HG02981 (cell line): ENCODE measurements around the gene MCC.

Source experiments
- ATAC-seq: cut with Tn5 transposase; IDR thresholded peaks from one replicate; pipeline ENCODE4 v1.9.1; 2021; ENCODE audit warnings: mild to moderate bottlenecking, moderate library complexity; ENCODE audit not compliant: unreplicated experiment

Gene MCC

GRCh38 chr5:113064806-113065205 is 423.4 kb downstream of the MCC start:
- ATAC-seq = no peak

DNA sequence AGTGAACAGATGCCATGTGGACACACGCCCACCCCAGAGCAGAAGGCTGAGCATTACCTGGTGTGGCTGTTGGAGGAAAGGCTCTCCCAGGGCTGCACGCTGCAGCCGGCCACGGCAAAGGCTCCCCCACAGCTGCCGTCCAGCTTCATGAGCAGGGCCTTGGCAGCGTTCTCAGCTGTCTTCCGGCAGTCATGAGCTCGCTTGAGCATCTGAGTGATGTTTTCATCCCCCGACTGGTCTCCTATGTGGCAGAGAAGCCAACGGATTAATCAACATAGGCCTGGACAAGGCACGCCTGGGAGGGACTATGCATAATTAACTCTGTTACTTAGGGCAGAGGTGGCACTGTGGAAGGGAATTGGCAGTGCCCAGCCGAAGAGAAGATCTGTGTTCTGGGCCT is 424.3 kb downstream of the MCC start:
- ATAC-seq = no peak

GRCh38 chr5:113062869-113063508 is 425.3 kb downstream of the MCC start:
- no peak for ATAC-seq

GRCh38 chr5:113061846-113062780 is 426.1 kb downstream of the MCC start:
- ATAC-seq = no peak

DNA sequence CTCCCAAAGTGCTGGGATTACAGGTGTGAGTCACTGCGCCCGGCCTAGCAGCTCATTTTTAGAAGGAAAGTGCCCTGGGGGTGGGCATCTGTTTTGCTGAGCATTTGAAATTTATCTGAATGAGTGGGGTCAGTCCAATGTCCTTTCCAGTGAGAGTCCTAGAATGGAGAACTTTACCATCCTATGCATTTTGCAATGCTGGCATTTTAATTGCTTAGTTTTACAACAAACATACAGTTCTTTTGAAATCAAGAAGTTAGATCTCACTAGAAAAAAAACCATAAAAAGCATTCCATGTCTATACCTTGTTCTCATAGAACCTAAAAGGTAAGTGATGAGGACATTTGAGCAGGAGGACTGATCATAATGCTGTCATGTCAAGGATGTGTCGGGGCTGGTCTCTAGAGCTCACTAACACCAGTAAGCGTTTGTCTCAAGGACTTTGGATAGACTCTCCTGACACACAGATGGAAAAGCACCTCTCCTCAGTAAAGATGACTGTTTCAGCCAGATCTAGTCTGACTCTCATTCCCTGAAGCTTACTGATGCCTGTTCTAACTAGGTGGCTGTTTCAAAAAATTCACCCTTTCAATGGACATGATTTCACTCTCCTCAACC is 427.7 kb downstream of the MCC start:
- ATAC-seq = no peak

DNA sequence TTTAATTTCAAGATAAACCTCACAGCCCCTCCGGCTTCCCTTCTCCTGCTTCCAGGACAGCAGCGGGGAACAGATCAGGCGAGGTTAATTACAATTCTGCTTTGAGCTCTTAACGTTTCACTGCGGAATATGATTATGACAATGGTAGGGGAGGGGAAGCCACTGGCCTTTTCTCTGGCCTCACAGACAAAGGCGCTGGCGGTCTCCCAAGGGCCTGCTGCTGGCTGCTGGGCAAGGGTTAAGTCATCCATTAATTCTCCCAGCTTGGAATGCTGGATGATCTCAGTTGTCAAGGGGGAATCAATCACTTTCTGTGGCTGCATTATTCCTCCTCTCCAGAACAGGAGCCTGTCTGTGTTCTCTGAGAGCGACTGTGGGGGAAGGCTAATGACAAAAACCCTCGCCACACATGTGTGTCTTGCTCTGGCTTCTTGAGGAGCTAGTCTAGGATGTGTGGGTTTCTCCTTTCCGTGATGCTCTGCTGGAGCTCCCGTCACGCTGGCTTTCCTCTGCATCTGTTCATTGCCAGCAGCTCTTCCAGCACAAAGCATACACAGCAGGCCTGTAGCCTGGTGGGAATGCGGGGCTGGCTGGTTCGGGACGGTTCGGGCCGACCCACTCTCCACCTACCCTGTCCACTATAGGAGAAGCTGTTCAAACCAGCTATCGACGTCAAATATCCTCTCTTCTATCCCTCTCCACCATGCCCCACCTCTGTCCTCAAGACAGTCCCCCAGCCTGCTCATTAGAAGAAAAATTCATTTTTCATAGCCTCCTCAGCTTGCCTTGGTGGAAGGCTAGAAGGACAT is 428.8 kb downstream of the MCC start:
- no peak for ATAC-seq

- ATAC-seq = no peak
These were observed 429.5 kb downstream of the MCC start for GRCh38 chr5:113058706-113059226.

- no peak for ATAC-seq
These were observed 430.0 kb downstream of the MCC start for GRCh38 chr5:113058269-113058668.

GRCh38 chr5:113057557-113057984 is 430.7 kb downstream of the MCC start:
- ATAC-seq = no peak

- ATAC-seq = no peak
These were observed 431.3 kb downstream of the MCC start for GRCh38 chr5:113056988-113057387.

GRCh38 chr5:113054899-113055298 is 433.4 kb downstream of the MCC start:
- ATAC-seq = no peak

- no peak for ATAC-seq
These were observed 434.7 kb downstream of the MCC start for GRCh38 chr5:113053511-113053995.

DNA sequence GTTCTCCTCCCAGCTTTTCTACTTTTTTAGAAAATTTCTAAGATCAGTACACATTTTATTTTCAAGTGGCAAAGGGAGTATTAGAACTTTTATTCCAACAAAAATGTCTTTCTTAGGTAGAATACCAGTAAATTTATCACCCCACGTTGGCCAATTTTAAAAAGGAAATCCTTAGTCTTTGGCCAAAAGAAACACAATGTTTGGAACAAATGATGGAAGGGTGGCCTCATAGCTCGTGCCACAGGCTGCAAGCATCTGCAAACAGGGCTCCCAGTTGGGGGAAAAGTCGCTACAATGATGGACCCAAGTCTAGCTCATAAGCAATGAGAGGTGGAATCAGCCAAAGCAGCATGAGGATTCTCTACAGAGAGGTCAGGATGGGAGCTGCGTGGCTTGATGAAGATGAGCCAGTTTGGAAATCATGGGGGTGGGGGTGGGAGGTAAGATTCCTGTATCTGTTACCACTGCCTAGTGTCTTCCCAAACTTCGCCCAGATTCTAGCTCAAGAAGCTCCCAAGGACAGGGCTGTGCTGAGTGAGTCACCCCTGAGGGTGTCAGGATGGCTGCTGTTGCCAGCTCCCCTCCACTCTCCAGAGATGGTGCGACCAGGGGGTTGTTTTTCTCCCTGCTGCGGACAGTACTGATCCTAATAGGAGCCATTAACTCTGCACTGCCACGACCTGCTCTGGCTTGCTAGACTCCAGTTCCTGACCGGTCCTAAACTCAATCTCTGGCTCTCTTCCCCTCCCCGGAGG is 436.0 kb downstream of the MCC start:
- no peak for ATAC-seq

DNA sequence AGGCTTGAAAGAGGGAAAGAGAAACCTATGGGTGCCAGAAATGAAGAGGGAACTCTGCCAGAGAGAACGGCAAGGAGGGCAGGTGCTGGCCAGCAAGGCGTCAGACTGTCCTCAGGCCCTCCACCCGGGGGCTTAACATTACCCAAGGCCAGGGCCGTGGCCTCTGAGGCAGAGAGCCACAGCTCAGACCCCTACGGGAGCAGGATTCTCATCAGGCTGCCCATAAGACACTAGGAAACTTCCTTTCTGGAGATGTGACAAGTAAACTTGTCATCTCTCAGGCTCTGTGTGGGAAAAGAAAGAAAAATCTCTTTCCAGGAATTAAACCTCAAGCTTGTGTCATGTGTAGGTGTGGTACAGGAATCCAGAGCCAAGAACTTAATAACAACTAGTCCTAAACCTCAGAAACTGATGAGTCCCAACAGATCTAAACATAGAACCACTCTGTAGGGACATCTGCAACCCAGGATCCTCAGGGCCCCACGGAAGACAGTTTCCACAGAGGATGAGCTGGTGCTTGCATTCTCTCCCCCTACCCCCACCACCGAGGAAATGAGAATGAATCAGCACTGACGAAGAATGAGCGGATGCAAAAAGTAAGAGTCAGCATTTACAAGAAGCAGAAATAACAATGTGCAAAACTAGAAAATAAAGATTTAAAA is 437.4 kb downstream of the MCC start:
- ATAC-seq = no peak

GRCh38 chr5:113048931-113049330 is 439.3 kb downstream of the MCC start:
- no peak for ATAC-seq

- peak; percentile 74 for ATAC-seq
These were observed 440.3 kb downstream of the MCC start for GRCh38 chr5:113047733-113048652.

GRCh38 chr5:113047234-113047633 is 441.0 kb downstream of the MCC start:
- ATAC-seq = no peak

DNA sequence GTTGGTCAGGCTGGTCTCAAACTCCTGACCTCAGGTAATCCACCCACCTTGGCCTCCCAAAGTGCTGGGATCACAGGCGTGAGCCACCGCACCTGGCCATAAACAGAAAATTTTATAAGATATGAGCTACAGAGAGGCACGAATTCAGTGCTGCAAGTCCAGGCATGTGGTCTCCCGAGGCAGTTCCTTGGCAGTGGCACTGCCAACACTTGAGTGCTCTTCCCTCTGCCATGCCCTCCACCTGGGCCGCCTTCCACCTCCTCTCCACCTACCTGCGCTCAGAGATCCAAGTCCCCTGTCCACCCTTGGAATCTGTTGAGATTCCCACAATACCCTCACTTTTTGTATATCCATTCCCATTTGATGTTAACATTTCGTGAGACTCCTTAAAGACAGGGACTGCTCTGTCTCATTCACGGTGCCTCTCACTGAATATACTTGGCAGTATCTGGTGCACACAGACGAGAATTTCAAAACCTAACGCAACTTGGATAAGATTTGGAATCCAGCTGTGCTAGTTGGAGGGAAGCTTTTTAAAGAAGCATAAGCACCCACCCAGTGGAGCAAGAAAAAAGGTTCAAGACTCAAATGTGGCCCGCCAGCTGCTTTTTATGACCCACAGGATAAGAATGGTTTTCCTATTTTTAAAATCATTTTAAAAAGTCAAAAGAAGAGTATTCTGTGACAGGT is 443.3 kb downstream of the MCC start:
- ATAC-seq = no peak
